OCI-LY1 (cell line): ENCODE measurements around the gene TRIM7.

Experiments
- H2AFZ ChIP-seq: fragments of 200-600 bp; sonication (generic), shearing (Covaris generic); 2 replicates; pipeline ENCODE4 v1.6.0; 2014; ENCODE audit warnings: antibody characterized with exemption, mild to moderate bottlenecking, low read length
- H3F3A ChIP-seq: fragments of 200-600 bp; sonication (generic), shearing (Covaris generic); 2 replicates; pipeline ENCODE4 v1.6.0; 2014; ENCODE audit warnings: mild to moderate bottlenecking, antibody characterized with exemption, low read length, moderate library complexity; ENCODE audit not compliant: insufficient read depth
- H3K27ac ChIP-seq: fragments of 200-600 bp; sonication (generic); 2 replicates; pipeline ENCODE4 v1.5.1; 2014; ENCODE audit warnings: low read length, mixed run types, mild to moderate bottlenecking, low read depth; ENCODE audit not compliant: poor library complexity, severe bottlenecking
- H3K27me3 ChIP-seq: fragments of 200-600 bp; sonication (generic); 2 replicates; pipeline ENCODE4 v1.6.0; 2014; ENCODE audit warnings: antibody characterized with exemption, mild to moderate bottlenecking, low read length, moderate library complexity; ENCODE audit not compliant: insufficient read depth
- H3K36me3 ChIP-seq: fragments of 200-600 bp; sonication (generic); 2 replicates; pipeline ENCODE4 v1.6.1; 2014; ENCODE audit warnings: mild to moderate bottlenecking, antibody characterized with exemption, low read length, moderate library complexity, mixed read lengths; ENCODE audit not compliant: insufficient read depth
- H3K4me1 ChIP-seq: fragments of 200-600 bp; sonication (generic); 2 replicates; pipeline ENCODE4 v1.5.1; 2014; ENCODE audit warnings: mild to moderate bottlenecking, low read length, moderate library complexity; ENCODE audit not compliant: insufficient read depth, severe bottlenecking
- H3K4me2 ChIP-seq: fragments of 200-600 bp; sonication (generic), shearing (Covaris generic); 2 replicates; pipeline ENCODE4 v1.6.1; 2014; ENCODE audit warnings: low read length
- H3K4me3 ChIP-seq: fragments of 200-600 bp; sonication (generic); 2 replicates; pipeline ENCODE4 v1.5.1; 2014; ENCODE audit warnings: low read length, low read depth, mild to moderate bottlenecking, mixed read lengths; ENCODE audit not compliant: poor library complexity, severe bottlenecking
- H3K79me2 ChIP-seq: fragments of 200-600 bp; shearing (Covaris generic); 2 replicates; pipeline ENCODE4 v1.6.1; 2016; ENCODE audit warnings: mixed run types, low read length, mixed read lengths; ENCODE audit not compliant: insufficient read depth
- H3K9ac ChIP-seq: fragments of 200-600 bp; sonication (generic), shearing (Covaris generic); 2 replicates; pipeline ENCODE4 v1.6.1; 2014; ENCODE audit warnings: mild to moderate bottlenecking, low read length, mixed read lengths
- H3K9me2 ChIP-seq: fragments of 200-600 bp; sonication (generic), shearing (Covaris generic); 2 replicates; pipeline ENCODE4 v1.6.1; 2014; ENCODE audit warnings: low read depth, mild to moderate bottlenecking, low read length, mixed read lengths
- H3K9me3 ChIP-seq: fragments of 200-600 bp; shearing (Covaris generic); 2 replicates; pipeline ENCODE4 v1.6.1; 2014; ENCODE audit warnings: low read length, mixed read lengths
- H4K20me1 ChIP-seq: fragments of 200-600 bp; sonication (generic), shearing (Covaris generic); 2 replicates; pipeline ENCODE4 v1.6.0; 2016; ENCODE audit warnings: mild to moderate bottlenecking, low read length; ENCODE audit not compliant: insufficient read depth
- CTCF ChIP-seq: fragments of 200-600 bp; sonication (generic), shearing (Covaris generic); IDR thresholded peaks from 2 replicates; pipeline ENCODE4 v1.5.1; 2017; ENCODE audit warnings: mild to moderate bottlenecking, antibody characterized with exemption, low read length, moderate library complexity, mixed read lengths
- EZH2 ChIP-seq: fragments of 200-600 bp; sonication (generic), shearing (Covaris generic); IDR thresholded peaks from 2 replicates; pipeline ENCODE4 v1.8.0; 2017; ENCODE audit warnings: borderline replicate concordance, mixed run types, mild to moderate bottlenecking, antibody characterized with exemption, low read length, moderate library complexity, mixed read lengths

TRIM7 gene

DNA sequence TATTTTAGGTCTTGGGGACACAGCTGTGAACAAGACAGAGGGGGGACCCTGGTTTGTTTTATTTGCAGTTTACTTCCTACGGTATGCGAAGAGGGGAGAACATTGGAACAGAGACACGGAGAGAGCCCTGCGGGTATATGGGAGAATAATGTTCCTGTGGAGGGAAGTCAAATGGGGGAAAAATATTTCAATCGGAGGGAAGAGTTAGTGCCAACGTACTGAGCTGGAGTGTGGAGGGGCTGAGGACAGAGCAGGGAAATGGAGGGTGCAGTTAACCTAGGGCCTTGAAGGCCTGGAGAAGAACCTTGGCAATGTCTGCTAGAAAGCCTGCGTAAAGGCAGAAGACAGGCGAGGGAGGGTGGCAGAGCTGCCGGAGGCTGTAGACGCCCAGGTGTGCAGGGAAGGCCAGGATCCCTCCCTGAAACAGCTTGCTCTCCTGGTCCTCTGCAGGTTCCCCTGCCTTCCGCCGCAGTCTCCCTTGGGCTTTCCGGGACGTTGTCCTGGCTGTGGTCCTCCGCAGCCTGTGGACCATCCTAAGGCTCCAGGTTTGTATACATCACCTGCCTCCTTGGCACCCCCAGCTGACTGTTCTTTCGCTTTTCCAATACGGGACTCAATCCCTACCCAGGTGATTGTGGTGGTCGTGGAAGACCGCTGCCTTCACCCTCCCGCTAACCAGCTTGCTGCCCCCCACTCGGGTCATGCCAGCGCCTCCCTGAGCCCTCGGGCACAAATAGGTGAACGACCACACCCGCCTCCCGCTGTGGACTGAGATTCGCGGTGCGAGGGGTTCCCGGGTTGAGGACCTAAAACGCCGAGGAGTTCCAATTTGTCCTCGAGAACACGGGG, 40.7 kb upstream of the TRIM7 start:
- no peaks in the 10 kb centered on the region for H3F3A ChIP-seq
- no peak overlapping the region for H2AFZ ChIP-seq
- H3K9ac ChIP-seq = peak overlapping the region; percentile 99
- H3K4me3 ChIP-seq = peak overlapping the region; percentile 96
- no peaks in the 10 kb centered on the region for H3K9me2 ChIP-seq
- H3K27ac ChIP-seq = peak overlapping the region; percentile 94
- H3K27me3 ChIP-seq = no peaks in the 10 kb centered on the region
- no peaks in the 10 kb centered on the region for H4K20me1 ChIP-seq
- H3K36me3 ChIP-seq = peaks cover 28% of the 10 kb centered on the region
- TF ChIP-seq EZH2 (no peak), CTCF (no peak)
- H3K4me2 ChIP-seq = peak overlapping the region; percentile 90
- H3K79me2 ChIP-seq = peaks cover 24% of the 10 kb centered on the region
- peaks cover 71% of the 10 kb centered on the region for H3K4me1 ChIP-seq
- no peaks in the 10 kb centered on the region for H3K9me3 ChIP-seq

GRCh38 chr5:181243564-181244343, 38.8 kb upstream of the TRIM7 start, which contains the start of gene RACK1:
Gene RACK1, minus strand, starts transcription at chr5:181243906. Its CDS starts 106 bp downstream, at chr5:181243800.
- Histone ChIP-seq H3K4me1 (peaks cover 54% of the 10 kb centered on the region), H3K36me3 (peaks cover 47% of the 10 kb centered on the region), H4K20me1 (no peaks in the 10 kb centered on the region), H3K9me2 (no peaks in the 10 kb centered on the region), H3K79me2 (peaks cover 24% of the 10 kb centered on the region), H3K4me3 (peak within 1 kb of the TSS; percentile 96), H3K27ac (peak within 1 kb of the TSS; percentile 94), H3K4me2 (peak within 1 kb of the TSS; percentile 90), H3K27me3 (no peaks in the 10 kb centered on the region), H2AFZ (no peak within 1 kb of the TSS), H3K9me3 (no peaks in the 10 kb centered on the region), H3F3A (0 out of 2 replicates have a peak, but pooled peaks cover 2% of the 10 kb centered on the region), H3K9ac (peak within 1 kb of the TSS; percentile 99)
- no peak for TF ChIP-seq CTCF
- TF ChIP-seq EZH2 = no peak

DNA sequence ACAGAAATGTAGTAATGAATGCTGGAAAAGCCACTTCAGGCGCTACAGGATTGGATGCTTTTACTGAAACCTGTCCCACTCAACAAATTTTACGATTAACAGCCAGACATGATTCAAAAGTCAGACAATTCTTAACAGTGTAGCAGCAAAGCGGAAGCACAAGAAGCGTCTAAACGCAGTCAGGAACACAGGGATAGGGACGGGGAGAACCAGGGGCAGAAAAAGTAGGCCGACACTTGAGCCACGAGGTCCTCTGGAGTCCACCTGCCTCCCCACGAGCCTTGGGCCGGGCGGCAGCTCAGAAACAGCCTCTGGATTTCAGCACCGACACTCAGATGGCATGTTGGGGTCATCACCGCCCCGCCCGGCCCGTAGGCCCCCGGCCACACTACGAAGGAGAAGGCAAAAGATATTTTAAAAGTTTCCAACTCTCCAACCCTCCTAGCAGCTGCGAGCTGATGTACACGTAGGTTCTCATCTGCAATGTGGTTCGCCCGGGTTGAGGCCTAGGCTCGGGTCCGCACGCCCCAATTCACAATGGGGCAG, 38.1 kb upstream of the TRIM7 start:
- Histone ChIP-seq H2AFZ (no peak overlapping the region), H3K36me3 (peaks cover 54% of the 10 kb centered on the region), H3K4me3 (peak overlapping the region; percentile 96), H3K9me2 (no peaks in the 10 kb centered on the region), H4K20me1 (no peaks in the 10 kb centered on the region), H3K79me2 (peaks cover 24% of the 10 kb centered on the region), H3K9ac (peak overlapping the region; percentile 99), H3K4me2 (peak overlapping the region; percentile 90), H3K27me3 (no peaks in the 10 kb centered on the region), H3K27ac (peak overlapping the region; percentile 94), H3K4me1 (peaks cover 47% of the 10 kb centered on the region), H3K9me3 (no peaks in the 10 kb centered on the region), H3F3A (0 out of 2 replicates have a peak, but pooled peaks cover 3% of the 10 kb centered on the region)
- TF ChIP-seq EZH2 (no peak), CTCF (no peak)
